T-helper 17 cell (primary cell): Measurements from ENCODE around the gene MS4A10. TPM values are rescaled to one million over a fixed set of nuclear protein-coding genes. Genes with fewer than 3 reads are reported as not detected.
A peak's percentile ranks its signal among the peaks of the same experiment; 100 is the strongest.

Source experiments
- ATAC-seq: fragments of 150-1000 bp; cut with Tn5 transposase; 2 replicates; pipeline ENCODE4 v1.10.0; 2021; ENCODE audit warnings: mild to moderate bottlenecking, moderate library complexity
- DNase-seq, 3 donors: peaks; one replicate each; pipeline versions ENCODE4 v3.0.0 to v3.0.0-alpha.2; 2020 to 2021
- H3K9me3 ChIP-seq: one replicate; pipeline ENCODE4 v1.7.0; 2013; ENCODE audit warnings: low read length, mild to moderate bottlenecking; ENCODE audit not compliant: control insufficient read depth, poor library complexity, severe bottlenecking
- H3K27ac Mint-ChIP-seq: one replicate; pipeline ENCODE4 v1.8.0; 2022; ENCODE audit warnings: mild to moderate bottlenecking, moderate library complexity, mixed read lengths
- H3K27me3 Mint-ChIP-seq: one replicate; pipeline ENCODE4 v1.8.0; 2022; ENCODE audit warnings: mixed read lengths
- H3K36me3 Mint-ChIP-seq: one replicate; pipeline ENCODE4 v1.8.0; 2022; ENCODE audit warnings: low read depth, mixed read lengths
- H3K4me1 Mint-ChIP-seq: one replicate; pipeline ENCODE4 v1.8.0; 2022; ENCODE audit warnings: mild to moderate bottlenecking, mixed read lengths
- H3K4me3 Mint-ChIP-seq: one replicate; pipeline ENCODE4 v1.8.0; 2022; ENCODE audit warnings: mild to moderate bottlenecking, moderate library complexity, mixed read lengths
- total RNA-seq, 4 donors: library from RNA in 2 of 4; stranded (reverse) in 2 of 4; gene quantifications; one replicate each; pipeline ENCODE4 v1.2.3 and lab custom pipeline; 2022 to 2026

The MS4A10 gene
- total RNA-seq, 2 donors from 2014 or later = not detected

GRCh38 chr11:60844045-60844869 is 59.1 kb downstream of the MS4A10 start:
- no peak for ATAC-seq
- peak overlapping the region; percentile 96 for H3K27ac Mint-ChIP-seq
- peak overlapping the region; percentile 92 for H3K4me3 Mint-ChIP-seq
- H3K9me3 ChIP-seq = no peaks in the 10 kb centered on the region
- H3K4me1 Mint-ChIP-seq = peaks cover 38% of the 10 kb centered on the region
- H3K27me3 Mint-ChIP-seq = no peaks in the 10 kb centered on the region
- no peak for DNase-seq
- peaks cover 13% of the 10 kb centered on the region for H3K36me3 Mint-ChIP-seq

GRCh38 chr11:60844870-60845221 is 59.7 kb downstream of the MS4A10 start:
- ATAC-seq (no peak), DNase-seq (no peak)
- H3K4me3 Mint-ChIP-seq = peak overlapping the region; percentile 75
- H3K9me3 ChIP-seq = no peaks in the 10 kb centered on the region
- peaks cover 38% of the 10 kb centered on the region for H3K4me1 Mint-ChIP-seq
- no peaks in the 10 kb centered on the region for H3K27me3 Mint-ChIP-seq
- peaks cover 13% of the 10 kb centered on the region for H3K36me3 Mint-ChIP-seq
- peak overlapping the region; percentile 96 for H3K27ac Mint-ChIP-seq

- Mint-ChIP-seq H3K27me3 (no peaks in the 10 kb centered on the region), H3K4me3 (no peak overlapping the region), H3K36me3 (peaks cover 13% of the 10 kb centered on the region), H3K4me1 (peaks cover 38% of the 10 kb centered on the region), H3K27ac (peak overlapping the region; percentile 96)
- H3K9me3 ChIP-seq = no peaks in the 10 kb centered on the region
- no peak for ATAC-seq
- DNase-seq = no peak
These were observed 60.2 kb downstream of the MS4A10 start for GRCh38 chr11:60845338-60845737.

- peaks cover 16% of the 10 kb centered on the region for H3K36me3 Mint-ChIP-seq
These were observed 62.1 kb downstream of the MS4A10 start for GRCh38 chr11:60847281-60847680.

GRCh38 chr11:60847896-60848295 is 62.8 kb downstream of the MS4A10 start:
- Mint-ChIP-seq H3K4me3 (no peak overlapping the region), H3K4me1 (peaks cover 26% of the 10 kb centered on the region), H3K36me3 (peaks cover 16% of the 10 kb centered on the region), H3K27me3 (no peaks in the 10 kb centered on the region), H3K27ac (no peak overlapping the region)
- no peak for DNase-seq
- no peak for ATAC-seq
- no peaks in the 10 kb centered on the region for H3K9me3 ChIP-seq

More at GRCh38 chr11:60847281-60847680, 62.1 kb downstream of the MS4A10 start:
- H3K4me3 Mint-ChIP-seq = no peak overlapping the region
- no peaks in the 10 kb centered on the region for H3K27me3 Mint-ChIP-seq
- ATAC-seq (no peak), DNase-seq (no peak)
- H3K27ac Mint-ChIP-seq = no peak overlapping the region
- H3K4me1 Mint-ChIP-seq = peaks cover 30% of the 10 kb centered on the region
- H3K9me3 ChIP-seq = no peaks in the 10 kb centered on the region

- peaks cover 18% of the 10 kb centered on the region for H3K4me1 Mint-ChIP-seq
- H3K27ac Mint-ChIP-seq = no peak overlapping the region
- H3K9me3 ChIP-seq = no peaks in the 10 kb centered on the region
- H3K4me3 Mint-ChIP-seq = no peak overlapping the region
- DNase-seq = no peak
- no peaks in the 10 kb centered on the region for H3K27me3 Mint-ChIP-seq
- peaks cover 18% of the 10 kb centered on the region for H3K36me3 Mint-ChIP-seq
- ATAC-seq = no peak
These were observed 63.6 kb downstream of the MS4A10 start for GRCh38 chr11:60848714-60849151.

- H3K4me1 Mint-ChIP-seq = peaks cover 8% of the 10 kb centered on the region
- no peak overlapping the region for H3K4me3 Mint-ChIP-seq
- peaks cover 14% of the 10 kb centered on the region for H3K36me3 Mint-ChIP-seq
- no peaks in the 10 kb centered on the region for H3K9me3 ChIP-seq
- no peak for ATAC-seq
- DNase-seq = no peak
- H3K27ac Mint-ChIP-seq = no peak overlapping the region
- no peaks in the 10 kb centered on the region for H3K27me3 Mint-ChIP-seq
These were observed 64.7 kb downstream of the MS4A10 start for GRCh38 chr11:60849641-60850520.

Other genes starting within 250 kb of the MS4A10 start
- not detected for gene MS4A8, start 85.7 kb upstream of the MS4A10 start, total RNA-seq
- gene MS4A18, start 60.6 kb upstream of the MS4A10 start, total RNA-seq = not detected
- not detected for gene MS4A15, start 28.5 kb upstream of the MS4A10 start, total RNA-seq
- gene CCDC86, start 56.8 kb downstream of the MS4A10 start, total RNA-seq = 10 to 100 TPM in 1 of 2 donors, 1 to 10 TPM in 1; 9.2 to 13.1 TPM
- gene PTGDR2, start 70.6 kb downstream of the MS4A10 start, total RNA-seq = 1 to 10 TPM in 1 of 2 donors, under 1 TPM in 1; 0.52 to 1.8 TPM
- gene ZP1, start 82.2 kb downstream of the MS4A10 start, total RNA-seq = not detected
- gene PRPF19, start 121.3 kb downstream of the MS4A10 start, total RNA-seq = 10 to 100 TPM; 66.7 to 87.5 TPM
- 10 to 100 TPM; 42.8 to 52.7 TPM for gene TMEM109, start 128.8 kb downstream of the MS4A10 start, total RNA-seq
- gene TMEM132A, start 139.1 kb downstream of the MS4A10 start, total RNA-seq = not detected
- 10 to 100 TPM in 1 of 2 donors, 1 to 10 TPM in 1; 3.5 to 11.2 TPM for gene SLC15A3, start 166.8 kb downstream of the MS4A10 start, total RNA-seq
- gene CD6, start 186.3 kb downstream of the MS4A10 start, total RNA-seq = 100 to 1,000 TPM; 533 to 568 TPM